HG02610 (cell line): ENCODE results near the gene TBC1D8.

Experiments used
- ATAC-seq: cut with Tn5 transposase; IDR thresholded peaks from one replicate; pipeline ENCODE4 v1.9.1; 2021; ENCODE audit warnings: mild to moderate bottlenecking, moderate library complexity; ENCODE audit not compliant: unreplicated experiment

The TBC1D8 gene

GRCh38 chr2:101113441-101114267 is 37.5 kb downstream of the TBC1D8 start:
- no peak for ATAC-seq

DNA sequence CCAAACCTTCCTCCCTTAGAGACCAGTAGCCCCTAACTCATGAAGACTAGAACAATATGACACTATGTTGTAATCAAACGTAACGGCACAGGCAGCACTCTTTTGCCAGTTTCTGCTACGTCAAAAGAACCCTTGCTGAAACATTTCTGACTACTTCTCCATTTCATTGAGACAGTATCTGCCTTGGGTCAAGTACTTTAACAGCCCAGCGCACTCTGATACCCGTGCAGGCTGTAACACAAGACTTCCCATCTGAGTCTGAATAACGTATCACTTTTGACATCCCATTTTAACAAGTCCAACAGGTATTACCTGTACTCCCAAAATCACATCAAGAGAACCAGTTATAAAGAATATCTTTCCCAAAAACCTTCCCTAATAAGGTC is 38.4 kb downstream of the TBC1D8 start:
- no peak for ATAC-seq

- ATAC-seq: no peak
Observed at GRCh38 chr2:101111917-101112771, 39.0 kb downstream of the TBC1D8 start.

GRCh38 chr2:101111262-101111838 is 39.8 kb downstream of the TBC1D8 start:
- ATAC-seq: no peak

- no peak for ATAC-seq
Observed at GRCh38 chr2:101109451-101110118, 41.6 kb downstream of the TBC1D8 start.

- no peak for ATAC-seq
Observed at GRCh38 chr2:101108357-101108756, 42.8 kb downstream of the TBC1D8 start.

DNA sequence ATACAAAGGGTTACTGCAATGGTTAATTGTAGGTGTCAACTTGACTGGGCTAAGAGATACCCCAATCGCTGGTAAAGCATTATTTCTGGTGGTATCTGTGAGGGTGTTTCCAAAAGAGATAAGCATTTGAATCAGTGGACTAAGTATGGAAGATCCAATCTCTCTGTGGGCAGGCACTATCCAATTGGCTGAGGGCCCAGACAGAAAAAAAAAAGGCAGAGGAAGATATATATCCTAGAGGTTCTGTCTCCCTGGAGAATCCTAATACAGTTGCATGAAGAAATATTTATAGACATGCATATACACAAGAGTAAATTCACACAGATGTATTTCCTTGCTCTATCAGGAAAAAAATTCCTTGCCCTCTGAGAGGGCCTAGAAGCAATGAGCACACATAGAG is 43.9 kb downstream of the TBC1D8 start:
- no peak for ATAC-seq

- no peak for ATAC-seq
Observed at GRCh38 chr2:101106453-101107181, 44.6 kb downstream of the TBC1D8 start.

- no peak for ATAC-seq
Observed at GRCh38 chr2:101105654-101106053, 45.5 kb downstream of the TBC1D8 start.

DNA sequence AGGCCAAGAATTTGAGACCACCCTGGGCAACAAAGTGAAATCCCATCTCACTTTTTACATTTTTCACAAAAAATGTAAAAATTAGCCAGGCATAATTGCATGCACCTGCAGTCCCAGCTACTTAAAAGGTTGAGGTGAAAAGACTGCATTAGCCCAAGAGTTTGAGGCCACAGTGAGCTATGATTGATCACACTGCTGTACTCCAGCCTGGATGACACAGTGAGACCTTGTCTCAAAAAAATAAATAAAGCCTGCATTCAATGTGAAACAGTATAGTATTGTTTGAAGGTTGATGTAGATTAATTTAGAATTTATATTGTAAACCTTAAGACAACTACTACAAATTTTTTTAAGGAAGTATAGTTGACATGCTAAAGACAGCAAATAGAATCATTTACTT is 53.5 kb downstream of the TBC1D8 start:
- ATAC-seq: no peak

DNA sequence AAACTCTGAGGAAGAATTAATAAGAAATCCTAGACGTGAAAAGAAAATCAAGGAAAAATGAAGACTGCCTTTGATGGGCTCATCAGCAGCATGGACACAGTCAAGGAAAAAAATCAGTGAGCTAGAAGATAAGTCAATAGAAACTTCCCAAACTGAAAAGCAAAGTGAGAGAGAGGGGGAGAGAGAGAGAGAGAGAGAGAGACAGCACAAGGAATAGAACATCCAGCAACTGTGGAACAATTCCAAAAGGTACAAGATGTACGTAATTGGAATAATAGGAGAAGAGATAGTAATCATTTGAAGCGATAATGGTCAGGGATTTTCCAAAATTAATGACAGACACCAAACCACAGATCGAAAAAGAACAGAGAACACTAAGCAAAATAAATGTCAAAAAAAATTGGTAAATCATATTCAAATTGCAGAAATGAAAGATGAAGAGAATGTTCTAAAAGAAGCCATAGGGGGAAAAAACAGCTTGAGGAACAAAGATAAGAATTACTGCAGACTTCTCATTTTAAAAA is 54.5 kb downstream of the TBC1D8 start:
- ATAC-seq: no peak

GRCh38 chr2:101094351-101094750 is 56.8 kb downstream of the TBC1D8 start:
- no peak for ATAC-seq

GRCh38 chr2:101089942-101090799 is 61.0 kb downstream of the TBC1D8 start:
- no peak for ATAC-seq

GRCh38 chr2:101089419-101089818 is 61.8 kb downstream of the TBC1D8 start:
- ATAC-seq: peak; percentile 85

- no peak for ATAC-seq
Observed at GRCh38 chr2:101087638-101088037, 63.5 kb downstream of the TBC1D8 start.

DNA sequence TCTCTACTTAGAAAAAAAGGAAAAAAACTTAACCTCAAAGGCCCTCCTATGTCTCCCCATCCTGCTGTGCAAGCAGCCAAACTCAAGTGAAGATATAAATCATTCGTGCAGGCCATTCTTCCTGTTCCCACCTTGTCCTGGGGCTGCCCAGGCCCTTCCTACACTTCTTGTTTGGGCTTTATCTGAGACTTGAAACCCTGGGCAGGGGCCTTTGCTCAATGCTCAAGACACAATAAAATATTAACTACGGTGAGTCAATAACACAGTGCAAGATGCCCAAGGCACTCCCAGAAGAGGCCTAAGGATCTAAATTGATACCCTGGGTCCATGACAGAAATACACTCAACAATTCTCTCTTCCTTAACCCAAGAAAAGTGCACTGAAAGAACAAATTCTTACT is 67.6 kb downstream of the TBC1D8 start:
- ATAC-seq: no peak

- no peak for ATAC-seq
Observed at GRCh38 chr2:101082998-101083397, 68.2 kb downstream of the TBC1D8 start.

DNA sequence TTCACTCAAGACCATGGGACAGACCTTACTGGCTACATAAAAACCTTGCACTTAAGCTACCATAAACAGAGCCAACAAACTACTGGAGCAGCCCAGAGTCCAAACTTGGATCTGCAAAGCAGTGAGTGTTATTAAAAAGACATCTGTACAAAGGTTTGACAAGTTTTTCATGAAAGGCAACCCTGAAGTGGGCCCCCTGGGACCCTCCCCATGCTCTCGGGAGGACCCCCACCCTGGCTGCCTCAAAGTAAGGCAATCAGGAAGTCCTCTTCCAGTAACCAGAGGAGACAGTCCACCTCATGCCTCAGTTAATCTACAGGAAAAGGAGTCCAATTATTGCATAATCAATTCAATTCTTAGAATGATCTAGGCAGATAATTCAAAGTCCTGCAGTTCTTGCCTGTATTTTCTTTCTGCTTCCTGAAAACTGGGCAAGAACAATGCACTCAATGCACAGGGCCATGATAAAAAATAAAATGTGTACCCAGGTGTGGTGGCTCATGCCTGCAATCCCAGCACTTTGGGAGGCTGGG is 69.7 kb downstream of the TBC1D8 start:
- ATAC-seq: no peak
